NCI-H128 (cell line): Measurements from ENCODE around the gene TAS2R38.

ENCODE experiments used
- DNase-seq: peaks from one replicate; lab custom pipeline; 2025; ENCODE audit not compliant: unreplicated experiment; lab: John Stamatoyannopoulos, UW

The TAS2R38 gene

GRCh38 chr7:141976524-141977245 is 3.1 kb upstream of the TAS2R38 start:
- DNase-seq, result no peak

GRCh38 chr7:141975806-141976523 is 2.4 kb upstream of the TAS2R38 start:
- DNase-seq, result peak; percentile 7

GRCh38 chr7:141974831-141975230 is 1.3 kb upstream of the TAS2R38 start:
- DNase-seq, result no peak

- DNase-seq, result no peak
Observed at GRCh38 chr7:141960687-141961422, 12.7 kb downstream of the TAS2R38 start.

GRCh38 chr7:141956084-141956483 is 17.5 kb downstream of the TAS2R38 start:
- no peak for DNase-seq

- no peak for DNase-seq
Observed at GRCh38 chr7:141954334-141954733, 19.2 kb downstream of the TAS2R38 start.

GRCh38 chr7:141952461-141952860 is 21.1 kb downstream of the TAS2R38 start:
- no peak for DNase-seq

- no peak for DNase-seq
Observed at GRCh38 chr7:141950806-141951205, 22.8 kb downstream of the TAS2R38 start.

- DNase-seq, result no peak
Observed at GRCh38 chr7:141949911-141950310, 23.7 kb downstream of the TAS2R38 start.

GRCh38 chr7:141949451-141949850 is 24.1 kb downstream of the TAS2R38 start:
- no peak for DNase-seq

GRCh38 chr7:141949021-141949420 is 24.6 kb downstream of the TAS2R38 start:
- DNase-seq, result no peak

GRCh38 chr7:141946796-141947195 is 26.8 kb downstream of the TAS2R38 start, which contains the start of gene CLEC5A:
CLEC5A (minus strand) TSS chr7:141946974; CDS start chr7:141946292, 682 bp downstream.
- DNase-seq, result no peak

- no peak for DNase-seq
Observed at GRCh38 chr7:141945356-141945755, 28.2 kb downstream of the TAS2R38 start.

- no peak for DNase-seq
Observed at GRCh38 chr7:141944811-141945210, 28.8 kb downstream of the TAS2R38 start.

GRCh38 chr7:141943846-141944245 is 29.7 kb downstream of the TAS2R38 start:
- no peak for DNase-seq

GRCh38 chr7:141941075-141941474 is 32.5 kb downstream of the TAS2R38 start:
- no peak for DNase-seq

GRCh38 chr7:141930211-141930610 is 43.4 kb downstream of the TAS2R38 start:
- no peak for DNase-seq

GRCh38 chr7:141928845-141929195 is 44.8 kb downstream of the TAS2R38 start:
- DNase-seq, result no peak

GRCh38 chr7:141928146-141928844 is 45.3 kb downstream of the TAS2R38 start:
- DNase-seq, result no peak
